Trophoblast cell (in vitro differentiated cells and primary cell): ENCODE measurements around the gene CYP26C1.
A peak's percentile ranks its signal among the peaks of the same experiment; 100 is the strongest.

Experiments
- DNase-seq, 2 donors: peaks; one replicate each; pipeline ENCODE4 v3.0.0-alpha.2; 2016
- H2AFZ ChIP-seq: 2 replicates; pipeline ENCODE4 v1.6.1; 2013; ENCODE audit warnings: low read length, moderate library complexity, mild to moderate bottlenecking; ENCODE audit not compliant: insufficient read depth, poor library complexity
- H2AK5ac ChIP-seq: 2 replicates; pipeline ENCODE4 v1.6.1; 2013; ENCODE audit warnings: mild to moderate bottlenecking, low read length
- H2BK120ac ChIP-seq: 2 replicates; pipeline ENCODE4 v1.6.1; 2013; ENCODE audit warnings: low read length, mild to moderate bottlenecking, moderate library complexity; ENCODE audit not compliant: insufficient read depth, poor library complexity
- H2BK12ac ChIP-seq: 2 replicates; pipeline ENCODE4 v1.6.1; 2013; ENCODE audit warnings: mild to moderate bottlenecking, low read length, moderate library complexity
- H2BK5ac ChIP-seq: 2 replicates; pipeline ENCODE4 v1.6.1; 2013; ENCODE audit warnings: low read length, low read depth, moderate library complexity, mild to moderate bottlenecking; ENCODE audit not compliant: poor library complexity
- H3K14ac ChIP-seq: 2 replicates; pipeline ENCODE4 v1.6.1; 2013; ENCODE audit warnings: mild to moderate bottlenecking, low read length
- H3K18ac ChIP-seq: 2 replicates; pipeline ENCODE4 v1.6.1; 2013; ENCODE audit warnings: mild to moderate bottlenecking, low read length
- H3K23ac ChIP-seq: 2 replicates; pipeline ENCODE4 v1.6.1; 2013; ENCODE audit warnings: low read length
- H3K27ac ChIP-seq: 2 replicates; pipeline ENCODE4 v1.5.1; 2013; ENCODE audit warnings: low read depth, mild to moderate bottlenecking, inconsistent platforms, low read length, moderate library complexity
- H3K27me3 ChIP-seq: 2 replicates; pipeline ENCODE4 v1.6.1; 2013; ENCODE audit warnings: inconsistent platforms, mild to moderate bottlenecking, low read length, moderate library complexity; ENCODE audit not compliant: insufficient read depth
- H3K36me3 ChIP-seq, 2 experiments: 1 replicate in 1 of 2; 2 replicates in 1 of 2; pipeline ENCODE4 v1.6.1; 2013; ENCODE audit warnings: low read length in 2 of 2, mild to moderate bottlenecking in 2 of 2, moderate library complexity in 1 of 2; ENCODE audit not compliant: insufficient read depth in 2 of 2, control insufficient read depth in 1 of 2
- H3K4ac ChIP-seq: 2 replicates; pipeline ENCODE4 v1.6.1; 2013; ENCODE audit warnings: low read depth, mild to moderate bottlenecking, low read length, moderate library complexity
- H3K4me1 ChIP-seq, 2 experiments: 1 replicate in 1 of 2; 2 replicates in 1 of 2; pipeline ENCODE4 v1.6.1; 2013; ENCODE audit warnings: low read length in 2 of 2, mild to moderate bottlenecking in 2 of 2, moderate library complexity in 1 of 2; ENCODE audit not compliant: insufficient read depth in 2 of 2, control insufficient read depth in 1 of 2
- H3K4me2 ChIP-seq: 2 replicates; pipeline ENCODE4 v1.6.1; 2013; ENCODE audit warnings: inconsistent platforms, mild to moderate bottlenecking, low read length, moderate library complexity
- H3K4me3 ChIP-seq: 2 replicates; pipeline ENCODE4 v1.5.1; 2013; ENCODE audit warnings: mild to moderate bottlenecking, low read depth, low read length, inconsistent platforms
- H3K79me1 ChIP-seq: one replicate; pipeline ENCODE4 v1.6.1; 2013; ENCODE audit warnings: low read length
- H3K79me2 ChIP-seq: 2 replicates; pipeline ENCODE4 v1.6.1; 2013; ENCODE audit warnings: low read length, mild to moderate bottlenecking; ENCODE audit not compliant: control insufficient read depth, insufficient read depth, poor library complexity
- H3K9ac ChIP-seq: 2 replicates; pipeline ENCODE4 v1.6.1; 2013; ENCODE audit warnings: mild to moderate bottlenecking, low read length
- H3K9me3 ChIP-seq: 2 replicates; pipeline ENCODE4 v1.6.1; 2013; ENCODE audit warnings: low read depth, mild to moderate bottlenecking, control low read depth, inconsistent platforms, low read length; ENCODE audit not compliant: insufficient read depth
- H4K12ac ChIP-seq: 2 replicates; pipeline ENCODE4 v1.6.1; 2013; ENCODE audit warnings: low read depth, mild to moderate bottlenecking, low read length, moderate library complexity
- H4K8ac ChIP-seq: 2 replicates; pipeline ENCODE4 v1.6.1; 2013; ENCODE audit warnings: low read depth, mild to moderate bottlenecking, low read length, moderate library complexity
- H4K91ac ChIP-seq: one replicate; pipeline ENCODE4 v1.6.1; 2013; ENCODE audit warnings: low read depth, mild to moderate bottlenecking, low read length, moderate library complexity
- WGBS: extraction: QIAGEN DNeasy Blood & Tissue Kit; methylation state at CpG from one replicate; pipeline ENCODE4 v1.1.7; 2013; ENCODE audit warnings: missing lambda C conversion rate; ENCODE audit not compliant: insufficient read length, insufficient coverage; ENCODE audit errors: extremely low coverage; 5-methylcytosine and 5-hydroxymethylcytosine counted together

CYP26C1 gene

GRCh38 chr10:93054486-93054885, 6.1 kb upstream of the CYP26C1 start:
- WGBS: no CpG with 5 or more reads among the region's 3 CpGs
- peaks cover 1% of the 10 kb centered on the region for H3K9me3 ChIP-seq
- H3K27me3 ChIP-seq: no peaks in the 10 kb centered on the region
- H2AFZ ChIP-seq: no peak overlapping the region
- H3K4ac ChIP-seq: no peak overlapping the region
- H3K79me1 ChIP-seq: no peaks in the 10 kb centered on the region
- H3K18ac ChIP-seq: no peak overlapping the region
- no peak overlapping the region for H2BK120ac ChIP-seq
- H4K8ac ChIP-seq: no peak overlapping the region
- H2BK12ac ChIP-seq: no peak overlapping the region
- no peak for DNase-seq
- H3K79me2 ChIP-seq: no peaks in the 10 kb centered on the region
- no peak overlapping the region for H3K9ac ChIP-seq
- H3K4me2 ChIP-seq: no peak overlapping the region
- no peak overlapping the region for H2BK5ac ChIP-seq
- H4K91ac ChIP-seq: no peak overlapping the region
- H3K23ac ChIP-seq: no peak overlapping the region
- no peak overlapping the region for H3K4me3 ChIP-seq
- H4K12ac ChIP-seq: no peak overlapping the region
- no peak overlapping the region for H2AK5ac ChIP-seq
- H3K4me1 ChIP-seq: no peaks in the 10 kb centered on the region
- H3K14ac ChIP-seq: no peak overlapping the region
- no peak overlapping the region for H3K27ac ChIP-seq
- no peaks in the 10 kb centered on the region for H3K36me3 ChIP-seq

GRCh38 chr10:93058139-93058538, 2.5 kb upstream of the CYP26C1 start:
- no CpG with 5 or more reads among the region's 3 CpGs for WGBS
- no peak overlapping the region for H4K8ac ChIP-seq
- no peak overlapping the region for H3K4ac ChIP-seq
- H2BK5ac ChIP-seq: no peak overlapping the region
- peaks cover 0 to 2% of the 10 kb centered on the region in 2 experiments for H3K36me3 ChIP-seq
- H2BK12ac ChIP-seq: no peak overlapping the region
- no peak overlapping the region for H3K4me3 ChIP-seq
- no peak overlapping the region for H2AK5ac ChIP-seq
- no peak overlapping the region for H4K12ac ChIP-seq
- H3K27ac ChIP-seq: no peak overlapping the region
- no peak overlapping the region for H2BK120ac ChIP-seq
- no peak overlapping the region for H3K18ac ChIP-seq
- no peaks in the 10 kb centered on the region for H3K79me1 ChIP-seq
- peaks cover 35% of the 10 kb centered on the region for H3K27me3 ChIP-seq
- DNase-seq: no peak
- peaks cover 3% of the 10 kb centered on the region for H3K9me3 ChIP-seq
- no peak overlapping the region for H3K23ac ChIP-seq
- no peak overlapping the region for H2AFZ ChIP-seq
- H3K4me2 ChIP-seq: no peak overlapping the region
- no peak overlapping the region for H4K91ac ChIP-seq
- H3K79me2 ChIP-seq: no peaks in the 10 kb centered on the region
- no peak overlapping the region for H3K9ac ChIP-seq
- peaks cover 17 to 20% of the 10 kb centered on the region in 2 experiments for H3K4me1 ChIP-seq
- H3K14ac ChIP-seq: no peak overlapping the region

GRCh38 chr10:93060887-93061593, 442 bp downstream of the CYP26C1 start:
- Histone ChIP-seq H2BK5ac (no peak overlapping the region), H3K79me1 (no peaks in the 10 kb centered on the region), H3K23ac (no peak overlapping the region), H3K9ac (no peak overlapping the region), H2BK12ac (no peak overlapping the region), H4K12ac (no peak overlapping the region), H4K91ac (no peak overlapping the region), H3K14ac (no peak overlapping the region), H3K9me3 (peaks cover 5% of the 10 kb centered on the region), H2AK5ac (no peak overlapping the region), H2AFZ (no peak overlapping the region), H3K4me1 (peaks cover 20 to 25% of the 10 kb centered on the region in 2 experiments), H3K27me3 (peaks cover 64% of the 10 kb centered on the region), H3K4me2 (peak overlapping the region; percentile 56), H3K79me2 (no peaks in the 10 kb centered on the region), H3K36me3 (peaks cover 0 to 2% of the 10 kb centered on the region in 2 experiments), H3K18ac (no peak overlapping the region), H2BK120ac (no peak overlapping the region), H4K8ac (no peak overlapping the region), H3K4me3 (no peak overlapping the region), H3K27ac (no peak overlapping the region), H3K4ac (no peak overlapping the region)
- no CpG with 5 or more reads among the region's 45 CpGs for WGBS
- no peak for DNase-seq

- Histone ChIP-seq H2BK120ac (no peak overlapping the region), H3K27ac (no peak overlapping the region), H3K9me3 (peaks cover 8% of the 10 kb centered on the region), H3K9ac (peak overlapping the region; percentile 10), H3K27me3 (peaks cover 72% of the 10 kb centered on the region), H3K79me1 (no peaks in the 10 kb centered on the region), H2AK5ac (no peak overlapping the region), H2BK5ac (no peak overlapping the region), H3K79me2 (no peaks in the 10 kb centered on the region), H4K12ac (no peak overlapping the region), H3K4ac (no peak overlapping the region), H4K91ac (no peak overlapping the region), H3K36me3 (peaks cover 0 to 2% of the 10 kb centered on the region in 2 experiments), H4K8ac (no peak overlapping the region), H3K4me1 (peaks cover 22 to 28% of the 10 kb centered on the region in 2 experiments), H2AFZ (no peak overlapping the region), H3K23ac (no peak overlapping the region), H2BK12ac (no peak overlapping the region), H3K14ac (no peak overlapping the region), H3K18ac (no peak overlapping the region), H3K4me2 (peak overlapping the region; percentile 66), H3K4me3 (peak overlapping the region; percentile 11)
- no CpG with 5 or more reads among the region's 57 CpGs for whole genome bisulfite sequencing
- DNase-seq: peak in 1 of 2 donors; percentile 59
Observed at GRCh38 chr10:93061594-93062513, 1.3 kb downstream of the CYP26C1 start.
